NCI-H187 treated with DMSO at 0.1 percent for 48 hours (cell line): ENCODE results near the gene MAPK7.

Experiments used
- DNase-seq: peaks from one replicate; lab custom pipeline; 2025; lab: John Stamatoyannopoulos, UW

Gene MAPK7

DNA sequence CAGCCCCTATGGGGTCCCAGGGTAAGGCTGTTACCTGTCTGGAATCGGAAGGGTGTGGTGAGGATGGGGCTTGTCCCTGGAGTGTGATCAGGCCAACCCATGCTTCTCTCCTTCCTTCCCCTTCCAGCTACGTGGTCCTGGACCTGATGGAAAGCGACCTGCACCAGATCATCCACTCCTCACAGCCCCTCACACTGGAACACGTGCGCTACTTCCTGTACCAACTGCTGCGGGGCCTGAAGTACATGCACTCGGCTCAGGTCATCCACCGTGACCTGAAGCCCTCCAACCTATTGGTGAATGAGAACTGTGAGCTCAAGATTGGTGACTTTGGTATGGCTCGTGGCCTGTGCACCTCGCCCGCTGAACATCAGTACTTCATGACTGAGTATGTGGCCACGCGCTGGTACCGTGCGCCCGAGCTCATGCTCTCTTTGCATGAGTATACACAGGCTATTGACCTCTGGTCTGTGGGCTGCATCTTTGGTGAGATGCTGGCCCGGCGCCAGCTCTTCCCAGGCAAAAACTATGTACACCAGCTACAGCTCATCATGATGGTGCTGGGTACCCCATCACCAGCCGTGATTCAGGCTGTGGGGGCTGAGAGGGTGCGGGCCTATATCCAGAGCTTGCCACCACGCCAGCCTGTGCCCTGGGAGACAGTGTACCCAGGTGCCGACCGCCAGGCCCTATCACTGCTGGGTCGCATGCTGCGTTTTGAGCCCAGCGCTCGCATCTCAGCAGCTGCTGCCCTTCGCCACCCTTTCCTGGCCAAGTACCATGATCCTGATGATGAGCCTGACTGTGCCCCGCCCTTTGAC lies 2.4 kb downstream of the MAPK7 start:
- DNase-seq, result no peak

DNA sequence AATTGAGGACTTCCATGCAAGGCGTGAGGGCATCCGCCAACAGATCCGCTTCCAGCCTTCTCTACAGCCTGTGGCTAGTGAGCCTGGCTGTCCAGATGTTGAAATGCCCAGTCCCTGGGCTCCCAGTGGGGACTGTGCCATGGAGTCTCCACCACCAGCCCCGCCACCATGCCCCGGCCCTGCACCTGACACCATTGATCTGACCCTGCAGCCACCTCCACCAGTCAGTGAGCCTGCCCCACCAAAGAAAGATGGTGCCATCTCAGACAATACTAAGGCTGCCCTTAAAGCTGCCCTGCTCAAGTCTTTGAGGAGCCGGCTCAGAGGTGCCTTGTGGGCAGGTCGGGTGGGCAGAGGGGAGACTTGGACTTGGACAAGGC lies 3.1 kb downstream of the MAPK7 start:
- no peak for DNase-seq

DNA sequence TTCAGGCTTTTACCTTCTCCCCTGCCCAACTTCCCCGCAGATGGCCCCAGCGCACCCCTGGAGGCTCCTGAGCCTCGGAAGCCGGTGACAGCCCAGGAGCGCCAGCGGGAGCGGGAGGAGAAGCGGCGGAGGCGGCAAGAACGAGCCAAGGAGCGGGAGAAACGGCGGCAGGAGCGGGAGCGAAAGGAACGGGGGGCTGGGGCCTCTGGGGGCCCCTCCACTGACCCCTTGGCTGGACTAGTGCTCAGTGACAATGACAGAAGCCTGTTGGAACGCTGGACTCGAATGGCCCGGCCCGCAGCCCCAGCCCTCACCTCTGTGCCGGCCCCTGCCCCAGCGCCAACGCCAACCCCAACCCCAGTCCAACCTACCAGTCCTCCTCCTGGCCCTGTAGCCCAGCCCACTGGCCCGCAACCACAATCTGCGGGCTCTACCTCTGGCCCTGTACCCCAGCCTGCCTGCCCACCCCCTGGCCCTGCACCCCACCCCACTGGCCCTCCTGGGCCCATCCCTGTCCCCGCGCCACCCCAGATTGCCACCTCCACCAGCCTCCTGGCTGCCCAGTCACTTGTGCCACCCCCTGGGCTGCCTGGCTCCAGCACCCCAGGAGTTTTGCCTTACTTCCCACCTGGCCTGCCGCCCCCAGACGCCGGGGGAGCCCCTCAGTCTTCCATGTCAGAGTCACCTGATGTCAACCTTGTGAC lies 3.6 kb downstream of the MAPK7 start:
- no peak for DNase-seq

DNA sequence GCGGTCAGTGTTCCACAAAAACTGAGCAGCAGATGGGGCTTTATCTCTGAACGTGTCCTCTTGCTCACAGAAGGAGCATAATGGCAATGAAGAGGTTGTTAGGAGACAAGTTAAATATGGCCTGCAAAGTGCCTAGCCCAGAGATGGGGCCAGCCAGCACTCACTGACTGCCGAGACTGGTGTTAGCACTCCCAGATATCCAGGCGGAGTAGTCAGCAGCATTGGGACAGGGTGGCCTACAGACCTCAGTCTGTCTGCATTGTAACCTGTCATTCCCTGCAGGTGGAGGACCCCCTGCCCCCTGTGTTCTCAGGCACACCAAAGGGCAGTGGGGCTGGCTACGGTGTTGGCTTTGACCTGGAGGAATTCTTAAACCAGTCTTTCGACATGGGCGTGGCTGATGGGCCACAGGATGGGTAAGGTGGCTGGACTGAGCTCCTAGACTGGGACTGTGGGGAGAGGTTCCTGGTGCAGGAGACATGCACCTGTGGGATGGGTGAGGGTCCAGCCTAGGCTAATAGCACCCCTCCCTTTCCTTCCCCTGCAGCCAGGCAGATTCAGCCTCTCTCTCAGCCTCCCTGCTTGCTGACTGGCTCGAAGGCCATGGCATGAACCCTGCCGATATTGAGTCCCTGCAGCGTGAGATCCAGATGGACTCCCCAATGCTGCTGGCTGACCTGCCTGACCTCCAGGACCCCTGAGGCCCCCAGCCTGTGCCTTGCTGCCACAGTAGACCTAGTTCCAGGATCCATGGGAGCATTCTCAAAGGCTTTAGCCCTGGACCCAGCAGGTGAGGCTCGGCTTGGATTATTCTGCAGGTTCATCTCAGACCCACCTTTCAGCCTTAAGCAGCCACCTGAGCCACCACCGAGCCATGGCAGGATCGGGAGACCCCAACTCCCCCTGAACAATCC lies 4.5 kb downstream of the MAPK7 start:
- no peak for DNase-seq

DNA sequence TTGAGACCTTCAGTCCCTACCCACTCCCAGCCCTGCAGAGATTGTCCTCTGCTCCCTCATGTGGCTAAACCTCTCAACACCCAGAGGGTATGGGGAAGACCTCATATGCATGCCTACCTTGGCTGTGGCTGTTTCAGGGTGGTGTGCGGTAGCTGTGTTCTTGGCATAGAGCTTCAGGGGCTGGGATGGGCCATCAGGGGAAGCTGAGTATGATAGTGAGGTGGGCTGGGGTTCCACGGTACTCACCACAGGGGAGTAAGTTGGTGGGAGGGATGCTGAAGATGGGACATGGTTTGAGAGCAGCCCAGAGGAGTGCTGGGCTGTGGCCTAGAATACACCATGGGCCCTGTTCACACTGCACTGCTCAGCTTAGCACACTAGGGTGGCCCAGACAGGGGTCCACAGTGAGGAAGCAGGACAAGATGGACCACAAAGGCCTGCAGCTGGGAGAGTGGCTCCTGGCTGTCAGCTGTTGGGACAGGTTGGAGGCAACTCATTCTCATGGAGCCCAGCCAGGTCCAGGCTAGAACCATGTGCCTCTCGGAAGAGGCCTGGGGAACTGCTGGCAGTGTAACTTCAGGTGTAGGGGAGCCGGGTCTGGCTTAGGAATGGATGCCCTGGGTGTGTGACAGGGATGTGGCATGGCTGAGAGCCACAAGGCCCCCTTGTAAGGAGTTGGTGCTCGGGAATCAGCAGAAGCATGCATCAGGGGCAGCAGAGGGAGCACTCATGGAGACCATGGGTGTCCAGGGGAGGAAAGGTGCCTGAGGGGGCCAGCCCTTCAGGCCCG lies 5.6 kb downstream of the MAPK7 start:
- no peak for DNase-seq

DNA sequence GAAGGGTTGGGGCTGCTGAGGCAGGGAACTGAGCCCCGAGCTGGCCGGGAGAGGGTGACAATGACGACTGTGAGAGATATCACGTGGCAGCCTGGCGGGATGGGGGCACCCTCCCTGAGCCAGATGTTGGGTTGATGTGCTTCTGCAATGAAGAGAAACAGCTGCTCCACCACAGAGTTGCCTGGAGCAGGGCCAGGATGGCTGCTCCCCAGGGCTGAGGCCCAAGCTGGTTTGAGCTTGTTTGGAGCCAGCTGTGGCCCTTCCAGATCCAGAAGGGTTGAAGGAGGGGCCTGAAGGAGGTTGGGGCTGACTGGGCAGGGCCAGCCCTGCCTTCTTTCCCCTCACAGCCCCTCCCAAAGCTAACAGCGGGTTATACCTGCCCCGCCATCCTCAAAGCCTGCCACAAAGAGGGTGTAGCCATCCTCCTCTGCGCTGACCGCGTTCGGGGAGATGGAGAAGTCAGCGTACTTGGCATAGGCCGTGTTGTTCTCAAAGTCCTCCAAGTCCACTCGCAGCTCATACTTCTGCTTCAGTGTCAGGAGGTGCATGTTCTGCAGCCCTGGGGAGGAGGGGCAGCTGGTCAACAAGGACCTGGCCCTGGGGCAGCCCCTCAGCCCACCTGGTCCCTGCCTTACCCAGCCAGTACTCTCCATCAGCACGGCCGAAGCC lies 6.6 kb downstream of the MAPK7 start:
- no peak for DNase-seq

DNA sequence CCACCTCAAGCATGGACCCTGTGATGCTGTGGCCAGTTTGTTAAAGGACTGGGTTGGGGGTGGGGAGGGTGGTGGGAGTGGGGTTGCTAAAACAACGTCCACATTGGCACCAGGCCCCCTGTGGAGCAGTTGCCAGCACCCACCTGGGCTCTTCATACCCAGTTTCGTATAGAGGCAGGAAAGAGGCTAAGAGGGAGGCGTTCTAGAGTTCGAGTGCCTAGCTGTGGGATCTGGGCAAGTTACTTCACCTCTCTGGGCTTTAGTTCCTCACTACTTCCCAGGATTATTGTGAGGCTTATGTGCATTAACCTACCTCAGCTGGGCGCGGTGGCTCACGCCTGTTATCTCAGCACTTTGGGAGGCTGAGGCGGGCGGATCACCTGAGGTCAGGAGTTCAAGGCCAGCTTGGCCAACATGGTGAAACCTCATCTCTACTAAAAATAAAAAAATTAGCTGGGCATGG lies 7.3 kb downstream of the MAPK7 start:
- no peak for DNase-seq

DNA sequence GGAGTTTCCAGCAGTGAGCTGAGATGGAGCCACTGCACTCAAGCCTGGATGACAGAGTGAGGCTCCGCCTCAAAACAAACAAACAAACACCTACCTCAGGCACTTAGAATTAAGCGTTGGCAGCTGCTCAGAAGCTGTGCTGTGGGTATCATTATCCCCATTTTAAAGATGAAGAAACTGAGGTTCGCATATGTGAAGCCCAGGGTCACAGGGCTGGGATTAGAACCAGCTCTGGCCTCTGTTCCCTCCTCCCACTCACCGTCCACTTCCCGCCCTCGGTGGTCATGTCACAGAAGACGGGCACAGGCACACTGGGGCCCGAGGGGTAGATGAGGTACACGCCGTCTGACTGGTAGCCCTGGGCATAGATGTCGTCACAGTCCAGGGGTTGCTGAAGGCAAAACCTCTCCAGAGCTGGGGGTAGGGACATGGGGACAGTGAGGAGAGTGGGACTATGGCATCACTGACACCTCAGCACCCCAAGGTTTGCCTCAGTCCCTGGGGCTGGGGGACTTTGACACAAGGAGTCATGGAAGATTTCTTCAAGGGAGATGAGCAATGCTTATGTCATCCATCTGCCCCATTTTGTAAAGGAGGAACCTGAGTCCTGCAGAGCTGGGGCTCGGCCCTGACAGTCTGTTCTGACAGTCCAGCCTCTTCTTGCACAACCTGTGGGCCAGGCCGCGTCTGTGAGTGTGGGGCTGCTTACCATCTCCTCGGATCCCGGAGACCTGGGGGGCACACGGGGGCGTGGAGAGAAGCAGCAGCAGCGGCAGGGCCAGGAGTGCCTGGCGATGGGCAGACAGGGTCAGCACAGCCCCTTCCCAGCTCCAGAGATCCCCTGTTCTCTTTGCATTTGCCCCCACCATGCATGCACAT lies 8.0 kb downstream of the MAPK7 start:
- DNase-seq, result no peak

DNA sequence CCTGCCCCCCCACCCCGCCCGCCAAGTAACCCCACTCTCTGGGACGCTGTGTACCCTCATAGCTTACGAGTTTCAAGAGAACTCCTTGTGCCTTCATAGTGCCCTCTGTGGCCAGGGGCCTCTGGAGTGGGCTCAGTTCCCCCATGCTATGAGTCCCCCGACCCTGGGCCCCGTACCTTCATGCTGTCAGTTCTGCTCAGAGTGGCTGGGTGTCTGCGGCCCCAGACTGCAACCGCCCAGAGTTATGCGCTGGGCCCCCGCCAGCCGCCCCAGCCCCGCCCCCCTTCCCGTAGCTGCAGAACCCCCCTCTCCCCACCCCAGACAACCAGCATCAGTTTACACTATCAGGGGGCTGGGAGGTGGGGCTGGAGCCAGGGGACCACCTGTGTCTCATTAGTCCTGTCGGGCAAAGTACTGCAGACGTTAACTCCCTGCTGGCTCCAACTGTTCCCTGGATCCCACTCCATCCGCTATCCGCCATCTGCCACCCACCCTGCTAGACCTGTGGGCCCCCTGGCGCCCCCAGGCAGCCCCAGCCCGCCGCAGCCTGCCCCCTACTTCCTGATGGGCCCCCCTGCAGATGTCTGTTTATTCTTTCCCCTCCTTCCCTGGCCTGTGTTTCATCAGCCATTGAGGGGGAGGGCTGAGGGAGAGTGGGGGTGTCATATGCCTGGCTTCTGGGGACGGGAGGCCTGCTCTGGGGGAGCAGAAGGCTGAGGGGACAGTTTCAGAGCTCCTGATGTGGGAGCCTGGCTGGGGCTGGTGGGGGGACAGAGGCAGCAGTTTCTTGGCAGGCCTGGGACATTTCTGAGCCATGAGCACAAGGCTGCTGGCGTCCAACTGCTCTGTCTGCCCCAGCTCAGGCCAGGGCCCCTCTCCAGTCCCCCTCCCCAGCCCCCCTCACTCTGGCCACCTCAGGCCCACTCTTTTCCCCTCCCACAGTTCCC lies 8.9 kb downstream of the MAPK7 start, which contains the start of gene MFAP4:
Gene MFAP4, minus strand, starts transcription at position 217 of the 947 bp plus-strand sequence. Its CDS starts 35 bp downstream, at position 182.
- no peak for DNase-seq

DNA sequence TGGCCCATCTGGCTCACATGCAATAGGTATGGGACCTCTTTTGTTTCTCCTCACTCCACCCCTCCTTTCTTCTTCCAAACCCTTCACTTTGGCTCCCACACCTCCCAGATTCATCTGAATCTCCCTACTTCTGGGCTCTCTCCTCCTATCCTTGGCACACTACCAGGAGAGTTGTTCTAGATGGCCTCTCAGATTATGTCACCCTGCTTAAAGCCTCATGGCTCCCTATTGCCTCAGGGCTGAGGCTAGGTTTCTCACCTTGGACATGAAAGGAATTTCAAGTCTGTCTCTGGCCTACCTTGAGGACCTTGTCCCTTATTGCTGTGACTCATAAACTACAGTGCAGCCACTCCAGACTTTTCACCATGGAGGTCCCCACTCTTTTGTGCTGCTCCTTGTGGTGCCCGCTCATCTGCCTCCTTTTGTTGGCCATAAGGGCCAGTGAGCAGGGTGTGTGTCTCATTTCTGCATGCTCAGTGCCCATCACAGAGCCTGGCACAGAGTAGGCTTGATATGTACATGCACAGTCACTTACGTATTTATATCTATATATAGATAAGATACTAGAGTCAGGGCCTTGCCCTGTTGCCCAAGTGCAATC lies 9.7 kb downstream of the MAPK7 start:
- DNase-seq, result no peak

DNA sequence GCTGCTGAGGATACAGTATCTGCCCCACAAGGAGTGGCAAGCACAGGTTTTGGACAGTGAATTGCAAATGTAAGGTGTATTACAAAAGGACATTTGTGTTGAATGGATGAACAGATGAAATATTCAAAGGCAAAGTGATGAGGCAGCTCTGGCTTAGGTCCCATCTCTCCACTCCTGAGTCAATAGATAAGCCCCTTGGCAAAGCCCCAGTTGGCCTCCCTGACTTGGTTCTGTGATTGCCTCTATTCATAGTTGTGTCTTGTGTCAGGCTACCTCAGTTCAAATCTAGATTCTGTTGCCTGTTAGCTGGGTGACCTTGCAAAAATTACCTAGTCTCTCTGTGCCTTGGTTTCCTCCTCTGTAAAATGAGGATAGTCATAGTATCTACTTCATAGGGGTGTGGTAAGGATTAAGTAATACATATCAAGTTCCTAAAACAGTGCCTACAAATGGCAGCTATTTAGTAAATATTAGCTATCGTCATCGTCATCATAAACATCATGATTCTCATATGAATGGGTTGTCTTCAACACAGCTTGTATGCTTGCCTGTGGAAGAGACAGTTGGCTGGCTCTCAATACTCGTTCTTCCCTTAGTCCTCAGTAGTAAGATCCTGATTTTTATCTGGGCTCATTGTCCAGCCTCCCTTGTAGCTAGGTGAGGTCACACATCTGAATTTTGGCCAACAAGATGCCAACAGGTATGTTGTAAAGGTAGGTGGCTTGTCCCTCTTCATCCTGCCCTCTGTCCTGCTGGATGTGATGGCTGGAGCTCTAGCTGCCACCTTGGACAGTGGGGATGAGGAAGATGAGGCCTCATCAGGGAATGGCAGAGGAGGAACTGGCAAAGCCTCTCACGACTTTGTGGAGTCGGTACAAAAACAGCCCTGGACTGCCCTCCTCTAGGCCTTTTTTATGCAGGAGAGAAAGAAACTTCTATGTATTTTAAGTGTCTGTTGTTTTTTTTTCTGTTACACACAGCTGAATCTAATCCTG lies 10.8 kb downstream of the MAPK7 start:
- no peak for DNase-seq

DNA sequence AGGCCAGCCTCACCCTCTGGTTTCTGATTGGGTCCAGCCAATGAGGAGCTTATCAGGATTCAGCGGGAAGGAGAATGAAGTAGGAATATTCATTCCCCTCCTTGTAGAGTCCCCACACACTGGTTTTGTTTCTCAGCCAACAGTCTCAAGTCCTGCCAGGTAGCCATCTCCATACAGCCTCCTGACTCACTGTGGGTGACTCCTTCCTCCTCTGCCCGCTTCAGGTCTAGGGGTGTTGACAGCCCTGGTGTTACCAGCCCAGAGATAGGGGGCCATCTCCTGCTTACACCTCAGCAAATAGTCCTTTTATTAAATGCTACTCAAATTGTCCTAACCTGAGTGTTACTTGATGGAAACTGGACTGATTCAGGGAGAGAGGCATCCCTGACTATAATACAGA lies 12.7 kb downstream of the MAPK7 start:
- no peak for DNase-seq

DNA sequence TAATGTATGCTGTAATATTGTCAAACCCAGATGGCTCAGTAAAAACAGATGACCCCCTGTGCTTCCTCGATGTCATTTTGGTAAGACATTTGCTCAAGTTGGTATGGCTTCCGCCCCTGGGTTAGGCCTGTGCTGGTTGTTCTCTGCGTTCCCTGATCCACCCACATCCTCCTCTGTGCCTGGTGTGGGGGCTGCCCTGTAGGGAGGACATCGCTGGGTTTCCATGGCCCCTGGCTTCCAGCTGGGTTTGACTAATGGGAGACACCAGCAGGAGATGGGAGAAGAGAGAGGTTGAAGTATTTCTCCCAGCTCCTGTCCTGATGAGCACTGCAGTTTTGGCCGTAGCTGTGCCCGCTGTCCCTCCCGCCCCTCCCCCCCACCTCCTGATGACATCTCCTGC lies 13.1 kb downstream of the MAPK7 start:
- no peak for DNase-seq

DNA sequence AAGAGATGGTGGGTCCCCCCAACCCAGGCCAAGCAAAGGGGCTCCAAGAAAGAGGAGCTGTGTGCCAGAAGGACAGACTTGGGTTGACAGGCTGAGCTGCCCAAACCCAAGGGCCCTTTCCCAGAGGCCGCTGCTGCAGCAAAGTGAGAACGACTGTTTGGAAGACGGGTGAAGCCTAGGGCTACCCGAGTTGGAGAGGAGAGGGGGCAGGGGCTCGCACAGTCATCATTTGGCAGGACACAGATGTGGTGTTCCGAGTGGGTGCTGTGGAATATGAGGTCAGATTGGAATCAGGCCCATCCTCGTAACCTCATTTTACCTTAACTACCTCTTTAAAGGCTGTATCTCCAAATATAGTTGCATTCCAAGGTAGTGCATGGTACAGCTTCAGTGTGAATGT lies 14.0 kb downstream of the MAPK7 start:
- DNase-seq, result no peak

DNA sequence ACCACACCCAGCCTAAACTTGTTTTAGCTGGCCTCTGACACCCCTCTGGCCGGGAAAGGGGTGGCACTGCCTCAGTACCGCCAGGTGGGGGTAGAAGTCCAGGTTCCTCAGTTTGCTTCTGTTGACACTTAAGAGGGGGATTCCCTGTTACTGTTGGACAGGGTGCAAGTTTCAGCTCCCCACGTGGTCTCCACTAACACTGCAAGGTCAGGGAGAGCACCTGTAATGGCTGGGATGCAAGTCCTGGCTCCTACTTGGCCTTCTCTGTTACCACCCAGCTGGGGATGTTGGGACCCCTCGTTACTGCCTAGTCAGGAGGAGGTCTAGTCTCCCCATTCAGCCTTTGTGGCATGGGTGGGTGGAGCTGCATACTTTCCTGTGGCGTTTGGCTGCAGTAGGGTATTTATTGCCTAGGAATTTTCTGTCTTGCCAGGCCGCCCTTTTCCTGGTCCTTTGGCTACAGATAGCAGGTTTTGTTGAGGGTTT lies 19.3 kb downstream of the MAPK7 start:
- DNase-seq, result no peak

DNA sequence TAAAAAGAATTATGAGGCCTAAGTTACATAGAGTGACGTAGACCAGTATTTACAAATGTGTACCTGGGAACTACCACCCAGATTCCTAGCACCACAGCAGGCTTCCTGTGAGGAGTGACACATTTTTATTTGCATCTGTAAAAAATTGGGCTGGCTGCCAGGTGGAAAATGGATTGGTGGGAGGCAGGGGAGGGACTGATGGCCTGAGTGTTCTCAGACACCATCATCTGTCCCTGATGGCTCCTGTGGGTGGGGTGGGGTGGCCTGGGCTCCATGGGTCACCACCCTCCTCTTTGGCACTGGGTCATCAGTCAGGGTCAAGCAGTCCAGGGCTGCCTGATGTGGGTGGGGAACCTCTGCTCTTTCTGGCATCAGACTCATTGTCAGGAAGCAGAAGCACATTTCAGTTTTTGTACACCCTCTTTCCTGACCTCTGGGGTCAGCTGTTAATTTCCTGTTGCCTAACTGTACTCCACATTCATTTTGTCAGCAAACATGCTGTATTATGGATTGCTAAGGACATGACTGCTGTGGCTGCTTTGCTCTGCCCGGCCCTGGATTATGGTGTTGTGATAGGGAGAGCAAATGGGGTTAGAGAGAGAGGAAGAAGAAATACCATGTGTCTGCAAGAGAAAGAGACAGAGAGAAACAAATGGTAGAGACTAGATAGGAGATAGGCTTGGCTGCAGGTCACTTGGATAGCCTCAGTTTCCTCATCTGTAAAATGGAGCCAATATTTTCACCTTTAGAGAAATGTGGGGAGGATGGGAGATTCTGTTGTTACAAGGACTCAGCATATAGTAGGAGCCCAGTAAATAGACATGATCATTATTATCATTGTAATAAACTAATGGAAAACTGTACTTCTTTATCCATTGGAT lies 20.2 kb downstream of the MAPK7 start:
- no peak for DNase-seq
